GM18499 (cell line): ENCODE data around the gene NOTCH2.

Experiments
- ATAC-seq: cut with Tn5 transposase; IDR thresholded peaks from one replicate; pipeline ENCODE4 v1.9.1; 2021; ENCODE audit warnings: moderate number of reproducible peaks; ENCODE audit not compliant: insufficient read depth, unreplicated experiment

Gene NOTCH2

GRCh38 chr1:119885903-119886783 is 183.3 kb downstream of the NOTCH2 start:
- ATAC-seq, result no peak

DNA sequence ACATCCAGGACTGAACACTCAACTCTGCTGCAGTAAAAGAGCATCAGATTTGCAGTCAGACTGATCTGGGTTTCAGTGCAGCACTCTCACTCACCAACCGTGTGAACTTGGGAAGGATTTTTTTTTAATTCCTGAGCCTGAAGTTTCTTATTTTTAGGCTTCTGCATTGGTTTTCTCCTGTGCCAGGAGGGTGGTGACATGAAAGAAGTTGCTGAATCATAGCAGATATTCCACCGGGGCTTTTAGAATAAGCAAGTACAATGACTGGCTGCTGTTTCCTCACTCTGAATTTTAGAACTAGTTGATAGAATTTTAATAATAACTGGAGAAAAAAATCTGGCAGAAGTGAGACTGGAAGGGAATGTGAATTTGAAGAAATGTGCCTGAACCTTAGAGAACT is 184.8 kb downstream of the NOTCH2 start:
- ATAC-seq, result no peak

GRCh38 chr1:119883826-119884225 is 185.6 kb downstream of the NOTCH2 start:
- no peak for ATAC-seq

- no peak for ATAC-seq
Observed at GRCh38 chr1:119882132-119883049, 187.1 kb downstream of the NOTCH2 start.

GRCh38 chr1:119879510-119880434 is 189.7 kb downstream of the NOTCH2 start:
- ATAC-seq, result no peak

DNA sequence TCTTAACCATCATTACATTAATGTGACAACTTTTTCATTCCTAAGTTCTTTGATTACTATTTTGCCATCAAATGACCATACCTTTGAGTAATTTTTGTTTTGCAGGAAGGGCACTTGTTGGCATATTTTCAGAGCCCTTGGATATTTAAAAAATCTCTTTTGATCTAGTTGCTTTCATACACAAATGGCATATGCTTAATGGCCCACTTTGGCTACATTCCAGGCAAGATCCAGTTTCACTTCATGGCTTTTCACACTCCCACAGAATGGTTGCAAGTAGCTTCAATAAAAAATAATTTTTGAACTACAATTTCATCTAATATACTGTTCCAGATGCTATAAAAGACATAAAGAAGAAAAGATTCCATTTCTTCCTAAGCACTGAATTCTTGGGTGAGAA is 191.3 kb downstream of the NOTCH2 start:
- no peak for ATAC-seq

- ATAC-seq, result no peak
Observed at GRCh38 chr1:119874186-119874585, 195.3 kb downstream of the NOTCH2 start.

DNA sequence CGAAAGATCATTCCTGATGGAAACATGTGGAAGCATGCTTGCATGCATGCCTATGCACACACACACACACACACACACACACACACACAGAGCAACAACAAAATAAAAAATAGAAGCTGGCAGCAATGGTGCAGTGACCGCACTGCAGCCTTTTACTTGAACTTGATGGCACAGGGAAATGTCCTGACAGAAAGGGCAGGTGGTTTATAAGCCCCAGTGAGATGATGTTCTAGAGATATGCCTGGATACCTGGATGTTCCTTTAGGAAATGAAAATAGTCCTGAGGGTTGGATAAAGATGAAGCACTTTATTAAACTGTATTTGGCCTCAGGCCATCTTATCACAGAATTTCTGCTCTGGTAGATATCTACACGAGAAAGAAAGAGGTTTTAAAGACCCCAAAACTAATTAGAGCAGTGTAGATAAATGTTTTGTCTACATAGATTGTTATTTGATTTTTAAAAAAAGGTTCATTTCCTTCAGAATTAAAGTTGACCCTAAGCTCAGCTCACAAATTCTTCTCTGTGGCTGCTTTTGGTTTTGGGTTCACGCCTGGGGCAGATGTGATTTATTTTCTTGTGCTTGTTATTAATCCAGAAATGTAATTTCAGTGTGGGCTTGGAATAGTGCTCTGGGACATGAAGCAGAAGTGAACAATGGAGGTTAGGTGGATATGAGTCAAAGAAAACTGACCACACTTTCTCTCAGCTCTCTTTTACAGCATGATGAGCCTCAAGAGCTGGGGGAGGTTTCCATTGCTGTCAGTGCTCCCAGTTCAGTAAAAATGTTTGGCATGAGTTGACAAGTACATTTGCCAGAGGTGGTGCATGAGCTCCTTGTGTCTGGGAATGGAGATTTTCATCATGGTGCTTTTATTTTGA is 196.1 kb downstream of the NOTCH2 start:
- ATAC-seq, result no peak

- no peak for ATAC-seq
Observed at GRCh38 chr1:119871881-119872280, 197.6 kb downstream of the NOTCH2 start.

GRCh38 chr1:119870917-119871596 is 198.4 kb downstream of the NOTCH2 start:
- no peak for ATAC-seq

- ATAC-seq, result no peak
Observed at GRCh38 chr1:119869995-119870394, 199.5 kb downstream of the NOTCH2 start.

DNA sequence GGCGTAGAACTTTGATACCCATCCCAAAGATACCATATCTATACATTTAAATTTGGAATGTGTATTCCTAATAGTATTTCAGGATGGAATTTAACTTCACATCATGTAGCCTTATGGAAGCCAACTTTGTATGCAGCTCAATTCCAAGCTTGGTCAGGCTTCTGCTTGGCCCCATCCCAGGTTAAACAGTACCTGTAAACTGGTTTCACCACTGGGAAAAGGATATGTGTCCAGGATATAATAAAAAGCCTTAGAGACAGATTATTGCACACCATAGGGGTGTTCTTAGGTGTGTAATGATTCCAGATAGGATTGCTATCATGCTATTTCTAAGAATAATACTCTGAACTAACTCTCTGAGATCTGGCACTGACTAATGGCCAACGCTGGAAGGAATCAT is 201.3 kb downstream of the NOTCH2 start:
- ATAC-seq, result no peak

DNA sequence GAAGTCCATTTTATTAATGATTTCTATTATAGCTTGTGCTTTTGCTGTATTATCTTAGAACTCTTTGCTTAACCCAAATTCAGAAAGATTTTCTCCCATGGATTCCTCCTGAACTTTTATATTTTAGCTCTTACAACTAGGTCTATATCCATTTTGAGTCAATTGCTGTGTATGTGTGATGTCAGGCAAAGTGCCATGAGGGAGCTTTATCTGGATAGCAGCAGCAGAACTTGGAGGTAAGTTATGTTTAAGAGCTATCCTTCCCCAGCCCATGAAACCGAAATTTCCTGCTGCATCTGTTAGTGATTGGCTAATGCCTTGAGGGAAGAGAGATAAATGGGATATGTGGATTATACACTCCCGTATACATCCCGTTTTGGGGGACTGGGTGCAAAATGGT is 203.0 kb downstream of the NOTCH2 start:
- ATAC-seq, result no peak

DNA sequence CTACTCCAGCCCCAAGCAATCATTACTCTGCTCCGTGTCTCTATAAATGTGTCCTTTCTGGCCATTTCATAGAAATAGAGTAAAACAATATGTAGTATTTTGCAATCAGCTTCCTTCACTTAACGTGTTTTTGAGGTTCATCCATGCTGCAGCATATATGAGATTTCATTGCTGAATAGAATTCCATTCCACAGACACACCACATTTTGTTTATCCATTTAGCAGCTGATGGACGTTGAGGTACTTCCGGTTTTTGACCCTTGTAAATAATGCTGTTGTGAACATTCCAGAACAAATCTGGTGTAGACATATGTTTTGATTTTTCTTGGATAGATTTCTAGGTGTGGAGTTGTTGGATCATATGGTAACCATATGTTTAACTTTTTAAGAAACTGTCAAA is 203.8 kb downstream of the NOTCH2 start:
- no peak for ATAC-seq

- no peak for ATAC-seq
Observed at GRCh38 chr1:119862276-119862675, 207.2 kb downstream of the NOTCH2 start.
